GM23248 (cell line): ENCODE results near the gene LGALS9C.
"Not testable (repeated sequence)": the region's sequence is repeated elsewhere in the genome, so short reads cannot be mapped to it uniquely, and the experiment has no call there.

Source experiments
- EZH2 ChIP-seq: fragments of 200-600 bp; sonication (generic); IDR thresholded peaks from 2 replicates; pipeline ENCODE4 v1.6.1; 2018; ENCODE audit warnings: antibody characterized with exemption, mild to moderate bottlenecking; ENCODE audit not compliant: insufficient read depth, poor library complexity, severe bottlenecking
- EZH2phosphoT487 ChIP-seq: fragments of 200-600 bp; sonication (generic); IDR thresholded peaks from 2 replicates; pipeline ENCODE4 v1.6.1; 2018; ENCODE audit warnings: antibody characterized with exemption, moderate library complexity, mild to moderate bottlenecking, low read depth; ENCODE audit not compliant: insufficient read depth

DNA sequence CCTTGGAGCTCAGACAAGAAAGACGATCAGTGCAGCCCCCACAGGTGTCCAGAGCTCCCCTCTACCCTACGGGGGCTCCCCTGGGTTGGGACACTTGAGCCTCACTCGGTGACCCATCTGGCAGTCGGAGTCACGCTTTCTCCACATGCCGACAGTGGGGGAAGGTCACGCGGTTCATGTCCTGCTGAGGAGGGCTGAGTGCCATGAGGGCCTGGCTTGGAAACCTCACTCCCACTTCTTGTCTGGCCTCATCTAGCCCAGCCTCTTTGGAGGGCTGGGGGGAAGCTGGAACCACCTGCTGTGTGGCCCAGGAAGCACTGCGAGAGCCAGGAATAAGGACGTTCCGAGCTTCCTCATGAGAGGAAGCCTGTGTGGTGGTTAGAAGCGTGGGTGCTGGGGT lies 1.8 kb downstream of the LGALS9C start:
- not testable (repeated sequence) for TF ChIP-seq EZH2, EZH2phosphoT487
